Tibial nerve (tissue), 3 donors: Measurements from ENCODE around the gene OR52K2.

Source experiments
- CTCF ChIP-seq, 5 experiments: fragments of 200-600 bp in 3 of 5; fragments of 450-650 bp in 2 of 5; sonication (generic) in 3 of 5; IDR thresholded peaks; one replicate each; pipeline ENCODE4 v1.5.1; 2016 to 2019; ENCODE audit warnings: antibody characterized with exemption in 5 of 5, mild to moderate bottlenecking in 3 of 5, moderate library complexity in 2 of 5
- POLR2A ChIP-seq, 2 donors: fragments of 450-650 bp; IDR thresholded peaks; one replicate each; pipeline ENCODE4 v1.6.1; 2017; ENCODE audit warnings: antibody characterized with exemption in 2 of 2, mild to moderate bottlenecking in 2 of 2, moderate library complexity in 2 of 2

- TF ChIP-seq CTCF (IDR thresholded peaks at IDR 0.05) (no peak), POLR2A (IDR thresholded peaks at IDR 0.05) (no peak)
These were observed 32.1 kb downstream of the OR52K2 start for GRCh38 chr11:4481240-4481582.
